ENCODE results near the gene MFSD6. TPM values are rescaled to one million over a fixed set of nuclear protein-coding genes. Genes with fewer than 3 reads are reported as not detected.

MFSD6 gene
- total RNA-seq, 6 experiments from 2014 or later, result 3.2 to 10.4 (median 9.5) TPM

DNA sequence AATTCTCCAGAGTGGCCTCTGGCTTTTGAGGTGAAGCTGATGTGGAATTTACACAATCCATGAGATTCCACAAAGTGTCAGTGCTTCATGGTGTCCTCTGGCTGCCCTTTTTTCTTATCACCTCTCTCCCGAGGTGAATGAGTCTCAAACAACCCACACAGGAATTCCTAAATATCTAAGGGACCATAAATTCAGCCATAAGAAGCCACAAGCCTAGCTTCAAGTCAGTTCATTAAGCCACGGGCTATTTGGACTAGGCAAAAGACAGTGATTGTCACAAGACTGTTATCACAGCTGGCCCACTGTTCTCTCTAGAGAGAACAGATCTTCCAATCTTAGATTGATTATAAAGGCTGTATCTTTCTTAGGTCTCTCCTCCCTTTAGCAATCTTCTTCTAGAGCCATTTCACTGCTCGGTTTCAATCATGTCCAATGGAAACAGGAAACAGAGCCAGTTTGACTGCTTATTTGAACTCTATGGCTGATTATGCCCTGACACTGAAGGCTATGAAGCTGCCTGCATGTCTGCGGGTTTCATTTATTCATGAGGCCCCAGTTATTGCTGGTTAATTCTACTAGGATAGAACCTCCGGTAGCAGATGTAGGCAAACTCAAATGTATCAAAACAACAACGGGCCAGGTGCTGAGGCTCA is 122.2 kb downstream of the MFSD6 start:
- DNase-seq, result no peak
- peaks cover 37% of the 10 kb centered on the region for H3K4me1 Mint-ChIP-seq (ENCODE audit: low read depth)
- TF ChIP-seq, protein P1, sequence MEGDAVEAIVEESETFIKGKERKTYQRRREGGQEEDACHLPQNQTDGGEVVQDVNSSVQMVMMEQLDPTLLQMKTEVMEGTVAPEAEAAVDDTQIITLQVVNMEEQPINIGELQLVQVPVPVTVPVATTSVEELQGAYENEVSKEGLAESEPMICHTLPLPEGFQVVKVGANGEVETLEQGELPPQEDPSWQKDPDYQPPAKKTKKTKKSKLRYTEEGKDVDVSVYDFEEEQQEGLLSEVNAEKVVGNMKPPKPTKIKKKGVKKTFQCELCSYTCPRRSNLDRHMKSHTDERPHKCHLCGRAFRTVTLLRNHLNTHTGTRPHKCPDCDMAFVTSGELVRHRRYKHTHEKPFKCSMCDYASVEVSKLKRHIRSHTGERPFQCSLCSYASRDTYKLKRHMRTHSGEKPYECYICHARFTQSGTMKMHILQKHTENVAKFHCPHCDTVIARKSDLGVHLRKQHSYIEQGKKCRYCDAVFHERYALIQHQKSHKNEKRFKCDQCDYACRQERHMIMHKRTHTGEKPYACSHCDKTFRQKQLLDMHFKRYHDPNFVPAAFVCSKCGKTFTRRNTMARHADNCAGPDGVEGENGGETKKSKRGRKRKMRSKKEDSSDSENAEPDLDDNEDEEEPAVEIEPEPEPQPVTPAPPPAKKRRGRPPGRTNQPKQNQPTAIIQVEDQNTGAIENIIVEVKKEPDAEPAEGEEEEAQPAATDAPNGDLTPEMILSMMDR (IDR thresholded peaks at IDR 0.05), result no peak
- H3K4me3 Mint-ChIP-seq, result no peak overlapping the region
- H3K27me3 Mint-ChIP-seq (ENCODE audit: insufficient read depth), result peaks cover 2% of the 10 kb centered on the region; the same call in 1 of the 2 replicates
- H3K27ac Mint-ChIP-seq, result no peak overlapping the region; the same call in 1 of the 2 replicates
- H3K9me3 Mint-ChIP-seq, result no peaks in the 10 kb centered on the region
- no peaks in the 10 kb centered on the region for H3K36me3 Mint-ChIP-seq (ENCODE audit: low read depth)

DNA sequence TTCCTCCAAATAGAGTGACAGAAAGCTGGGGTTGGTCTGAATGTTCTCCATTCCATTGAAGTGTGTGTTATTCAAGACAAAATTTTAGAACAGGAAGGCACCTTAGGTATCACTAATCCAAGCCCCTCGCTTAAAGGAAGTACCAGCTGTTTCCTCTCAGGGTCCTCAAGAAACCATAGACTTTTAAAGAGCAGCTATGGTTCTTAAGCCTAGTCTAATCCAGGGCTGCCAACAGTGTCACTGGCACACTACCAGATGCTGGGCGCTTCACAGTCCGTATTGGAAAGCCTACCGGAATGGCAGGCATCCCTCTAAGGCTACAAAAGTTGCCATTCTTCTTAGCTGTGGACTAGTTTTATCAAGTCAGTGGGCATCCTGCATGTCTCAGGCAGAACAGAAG is 124.4 kb downstream of the MFSD6 start:
- Mint-ChIP-seq H3K4me1 (ENCODE audit: low read depth) (peaks cover 46% of the 10 kb centered on the region), H3K27ac (no peak overlapping the region), H3K27me3 (ENCODE audit: insufficient read depth) (no peaks in the 10 kb centered on the region; the same call in 1 of the 2 replicates), H3K4me3 (no peak overlapping the region), H3K36me3 (ENCODE audit: low read depth) (peaks cover 4% of the 10 kb centered on the region; the same call in 1 of the 2 replicates), H3K9me3 (no peaks in the 10 kb centered on the region)
- TF ChIP-seq, protein P1 (IDR thresholded peaks at IDR 0.05), result no peak
- no peak for DNase-seq

DNA sequence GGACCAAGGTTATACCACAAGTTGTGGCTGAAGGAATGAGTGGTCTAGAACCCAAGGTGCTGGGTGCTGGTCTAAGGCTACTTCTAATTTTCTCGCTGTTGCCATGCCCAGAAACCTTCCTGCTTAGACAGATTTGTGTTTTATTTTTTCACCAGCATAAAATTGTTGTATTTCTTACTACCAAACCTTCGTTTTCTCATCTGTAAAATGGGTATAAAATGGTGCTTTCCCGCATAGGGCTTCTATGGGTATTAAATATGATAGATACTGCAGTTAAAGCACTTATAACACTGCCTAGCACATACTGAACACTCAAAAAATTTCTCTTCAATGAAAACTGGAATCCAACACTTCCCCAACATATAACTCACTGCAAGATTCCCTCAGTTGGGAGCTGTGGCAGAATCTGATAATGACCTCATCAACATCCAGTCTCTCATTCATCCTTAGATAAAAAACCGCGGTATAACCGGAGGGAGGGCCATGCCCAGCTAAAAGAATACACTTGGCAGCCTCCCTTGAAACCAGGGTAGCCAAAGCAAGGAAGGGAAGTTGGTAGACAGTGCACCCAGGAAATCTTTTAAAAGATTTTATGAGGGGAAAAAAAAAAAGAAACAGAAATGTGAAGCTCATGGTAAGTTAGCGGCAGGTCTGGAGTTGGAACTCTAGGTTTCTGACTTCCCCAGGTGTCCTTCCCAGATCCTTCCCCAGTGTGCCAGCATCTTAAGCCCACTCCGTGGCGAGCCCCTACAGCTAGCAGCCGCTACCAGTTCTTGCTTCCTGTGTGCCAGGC is 125.2 kb downstream of the MFSD6 start:
- TF ChIP-seq, protein P1 (IDR thresholded peaks at IDR 0.05), result no peak
- Mint-ChIP-seq H3K36me3 (ENCODE audit: low read depth) (peaks cover 9% of the 10 kb centered on the region), H3K9me3 (no peaks in the 10 kb centered on the region; the same call in 1 of the 2 replicates), H3K27me3 (ENCODE audit: insufficient read depth) (no peaks in the 10 kb centered on the region; the same call in 1 of the 2 replicates), H3K4me1 (ENCODE audit: low read depth) (peaks cover 46% of the 10 kb centered on the region), H3K27ac (peak overlapping the region; percentile 97), H3K4me3 (peak overlapping the region; percentile 94)
- no peak for DNase-seq

DNA sequence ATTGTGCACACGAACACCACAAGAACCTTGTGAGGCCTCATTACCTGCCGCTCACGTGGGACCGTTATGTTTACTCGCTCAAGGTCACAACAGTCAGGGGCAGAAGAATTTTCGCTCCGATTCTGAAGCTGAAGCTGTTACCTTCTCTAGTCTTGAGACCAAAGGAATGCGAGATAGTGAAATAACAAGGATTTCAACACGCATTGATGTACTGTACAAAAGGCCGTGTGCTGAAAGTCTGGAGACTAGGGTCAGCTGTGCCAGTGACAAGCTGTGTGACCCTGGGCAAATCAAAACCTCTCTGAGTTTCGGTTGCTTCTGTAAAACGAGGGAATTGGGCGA is 125.8 kb downstream of the MFSD6 start:
- Mint-ChIP-seq H3K4me3 (peak overlapping the region; percentile 94), H3K27ac (peak overlapping the region; percentile 97), H3K36me3 (ENCODE audit: low read depth) (peaks cover 15% of the 10 kb centered on the region), H3K27me3 (ENCODE audit: insufficient read depth) (no peaks in the 10 kb centered on the region; the same call in 1 of the 2 replicates), H3K4me1 (ENCODE audit: low read depth) (peaks cover 41% of the 10 kb centered on the region), H3K9me3 (peaks cover 5% of the 10 kb centered on the region)
- TF ChIP-seq, protein P1 (IDR thresholded peaks at IDR 0.05), result no peak
- DNase-seq, result no peak

DNA sequence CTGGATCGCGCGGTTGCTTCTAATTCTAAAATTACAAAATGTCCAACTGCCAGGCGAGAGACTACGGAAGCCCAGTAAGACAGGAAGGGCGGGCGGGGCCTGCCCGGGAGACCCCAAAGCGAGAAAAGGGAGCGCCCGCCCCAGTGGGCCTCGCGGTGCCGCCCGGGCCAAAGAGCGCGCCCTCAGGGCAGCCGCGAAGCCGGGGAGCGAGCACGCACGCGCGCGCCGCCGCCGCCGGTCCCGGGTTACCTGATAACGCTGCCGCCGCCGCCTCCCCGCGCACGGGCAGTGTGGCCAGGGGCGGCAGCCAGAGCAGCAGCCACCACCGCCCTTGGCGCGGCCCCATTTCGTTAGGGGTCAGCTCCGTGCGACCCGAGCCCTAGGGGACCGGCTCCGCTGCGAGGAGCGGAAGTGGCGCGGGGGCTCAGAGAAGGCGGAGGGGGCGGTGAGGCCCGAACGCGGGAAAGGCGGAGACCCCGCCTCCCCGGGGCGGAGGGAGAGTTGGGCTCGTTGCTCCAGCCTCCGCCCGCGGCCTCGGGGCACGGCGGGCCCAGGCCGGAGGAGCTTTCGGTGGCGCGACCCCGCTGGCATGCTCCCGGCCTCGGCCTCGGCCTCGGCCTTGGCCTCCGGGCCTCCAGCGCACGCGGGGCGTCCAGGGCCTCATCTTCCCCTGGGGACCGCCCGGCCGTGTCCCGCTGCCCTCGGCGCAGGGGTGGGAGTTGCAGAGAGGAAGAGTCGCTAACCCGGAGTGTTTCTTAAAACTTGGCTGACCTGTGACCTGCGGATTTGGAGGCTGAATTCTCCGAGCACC is 126.4 kb downstream of the MFSD6 start, which contains the start of gene NEMP2:
NEMP2 (minus strand) TSS at position 413 of the 811 bp plus-strand sequence; CDS start at position 346, 67 bp downstream.
- Mint-ChIP-seq H3K4me3 (peak within 1 kb of the TSS; percentile 94), H3K27ac (peak within 1 kb of the TSS; percentile 97), H3K9me3 (peaks cover 10% of the 10 kb centered on the region), H3K36me3 (ENCODE audit: low read depth) (peaks cover 21% of the 10 kb centered on the region), H3K4me1 (ENCODE audit: low read depth) (peaks cover 37% of the 10 kb centered on the region), H3K27me3 (ENCODE audit: insufficient read depth) (no peaks in the 10 kb centered on the region)
- TF ChIP-seq, protein P1 (IDR thresholded peaks at IDR 0.05), result no peak; the same call in 1 of the 2 replicates
- peak; percentile 11 for DNase-seq
